HCT116 (cell line): Measurements from ENCODE around the gene C10orf105.

Experiments used
- EGR1 ChIP-seq: IDR thresholded peaks from 2 replicates; pipeline ENCODE4 v1.6.1; 2012; ENCODE audit warnings: low read depth
- POLR2A ChIP-seq: IDR thresholded peaks from 2 replicates; pipeline ENCODE4 v1.7.0; 2011; ENCODE audit warnings: borderline replicate concordance; ENCODE audit not compliant: insufficient read depth, insufficient read length; ENCODE audit errors: extremely low read depth
- SIN3A ChIP-seq: IDR thresholded peaks from 2 replicates; pipeline ENCODE4 v1.6.1; 2012; ENCODE audit warnings: low read depth
- TF ChIP-seq, protein P1 (sequence below), 3 experiments: fragments of 200-600 bp in 1 of 3; sonication (generic) in 1 of 3; IDR thresholded peaks in 2 of 3; conservative IDR thresholded peaks in 1 of 3; 2 replicates each; pipeline ENCODE4 v1.5.1; 2012 to 2017; ENCODE audit warnings: low read depth in 2 of 3, low read length in 2 of 3, antibody characterized with exemption in 1 of 3, borderline replicate concordance in 1 of 3, control low read depth in 1 of 3, mild to moderate bottlenecking in 1 of 3, mixed read lengths in 1 of 3, mixed run types in 1 of 3, moderate library complexity in 1 of 3; ENCODE audit not compliant: insufficient read depth in 1 of 3

DNA sequence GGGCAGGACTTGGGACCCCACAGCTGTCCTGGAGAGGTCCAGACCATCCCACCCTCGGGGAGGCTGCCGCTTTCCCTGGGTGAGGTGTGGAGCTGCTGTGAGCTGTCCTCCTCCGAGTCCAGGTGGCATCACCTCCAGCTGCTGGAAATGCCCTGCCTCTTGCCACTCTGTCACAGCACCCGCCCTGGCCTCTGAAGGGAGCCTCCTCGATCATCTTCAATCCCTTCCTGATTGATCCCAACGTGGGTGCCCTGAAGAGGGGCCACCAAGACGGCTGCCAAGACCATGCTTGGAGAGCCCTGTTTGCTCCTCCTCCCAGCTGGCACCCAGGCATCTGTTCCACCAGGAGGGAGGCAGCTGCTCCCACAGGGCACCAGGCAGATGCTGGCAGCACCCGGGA is 4.6 kb downstream of the C10orf105 start:
- TF ChIP-seq POLR2A (no peak), SIN3A (no peak), EGR1 (no peak)
- TF ChIP-seq, protein P1, sequence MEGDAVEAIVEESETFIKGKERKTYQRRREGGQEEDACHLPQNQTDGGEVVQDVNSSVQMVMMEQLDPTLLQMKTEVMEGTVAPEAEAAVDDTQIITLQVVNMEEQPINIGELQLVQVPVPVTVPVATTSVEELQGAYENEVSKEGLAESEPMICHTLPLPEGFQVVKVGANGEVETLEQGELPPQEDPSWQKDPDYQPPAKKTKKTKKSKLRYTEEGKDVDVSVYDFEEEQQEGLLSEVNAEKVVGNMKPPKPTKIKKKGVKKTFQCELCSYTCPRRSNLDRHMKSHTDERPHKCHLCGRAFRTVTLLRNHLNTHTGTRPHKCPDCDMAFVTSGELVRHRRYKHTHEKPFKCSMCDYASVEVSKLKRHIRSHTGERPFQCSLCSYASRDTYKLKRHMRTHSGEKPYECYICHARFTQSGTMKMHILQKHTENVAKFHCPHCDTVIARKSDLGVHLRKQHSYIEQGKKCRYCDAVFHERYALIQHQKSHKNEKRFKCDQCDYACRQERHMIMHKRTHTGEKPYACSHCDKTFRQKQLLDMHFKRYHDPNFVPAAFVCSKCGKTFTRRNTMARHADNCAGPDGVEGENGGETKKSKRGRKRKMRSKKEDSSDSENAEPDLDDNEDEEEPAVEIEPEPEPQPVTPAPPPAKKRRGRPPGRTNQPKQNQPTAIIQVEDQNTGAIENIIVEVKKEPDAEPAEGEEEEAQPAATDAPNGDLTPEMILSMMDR (IDR thresholded peaks at IDR 0.05 in 2 of 3, conservative IDR thresholded peaks at IDR 0.05 in 1 of 3; ENCODE audit: borderline replicate concordance in 1 of 3, insufficient read depth in 1 of 3, low read depth in 2 of 3, low read length in 2 of 3) = no peak
